Measurements from ENCODE around the gene PHF12.
"Not testable (repeated sequence)": the region's sequence is repeated elsewhere in the genome, so short reads cannot be mapped to it uniquely, and the experiment has no call there.

Gene PHF12

GRCh38 chr17:28938552-28938951, 12.8 kb downstream of the PHF12 start:
- H3K27me3 ChIP-seq (ENCODE audit: low read depth, low read length): no peaks in the 10 kb centered on the region
- TF ChIP-seq CTCF (IDR thresholded peaks at IDR 0.05; ENCODE audit: low read depth, low read length) (no peak), EZH2phosphoT487 (IDR thresholded peaks at IDR 0.05; ENCODE audit: low read depth) (no peak)
- peaks cover 100% of the 10 kb centered on the region for H3K79me2 ChIP-seq (ENCODE audit: low read length)
- H3K4me2 ChIP-seq (ENCODE audit: low read length): no peak overlapping the region
- H3K36me3 ChIP-seq (replicated peaks; ENCODE audit: low read depth, low read length): peaks cover 67% of the 10 kb centered on the region
- no peak overlapping the region for H3K9ac ChIP-seq (ENCODE audit: low read length)
- peaks cover 96% of the 10 kb centered on the region for H4K20me1 ChIP-seq (ENCODE audit: insufficient read depth, low read length)
- H3K9me3 ChIP-seq (ENCODE audit: insufficient read depth, low read length): no peaks in the 10 kb centered on the region
- no peak overlapping the region for H3K27ac ChIP-seq (ENCODE audit: low read length)
- no peaks in the 10 kb centered on the region for H3K4me1 ChIP-seq (ENCODE audit: low read length)
- no peak overlapping the region for H2AFZ ChIP-seq (ENCODE audit: low read depth, low read length)
- H3K4me3 ChIP-seq (ENCODE audit: low read length): no peak overlapping the region

DNA sequence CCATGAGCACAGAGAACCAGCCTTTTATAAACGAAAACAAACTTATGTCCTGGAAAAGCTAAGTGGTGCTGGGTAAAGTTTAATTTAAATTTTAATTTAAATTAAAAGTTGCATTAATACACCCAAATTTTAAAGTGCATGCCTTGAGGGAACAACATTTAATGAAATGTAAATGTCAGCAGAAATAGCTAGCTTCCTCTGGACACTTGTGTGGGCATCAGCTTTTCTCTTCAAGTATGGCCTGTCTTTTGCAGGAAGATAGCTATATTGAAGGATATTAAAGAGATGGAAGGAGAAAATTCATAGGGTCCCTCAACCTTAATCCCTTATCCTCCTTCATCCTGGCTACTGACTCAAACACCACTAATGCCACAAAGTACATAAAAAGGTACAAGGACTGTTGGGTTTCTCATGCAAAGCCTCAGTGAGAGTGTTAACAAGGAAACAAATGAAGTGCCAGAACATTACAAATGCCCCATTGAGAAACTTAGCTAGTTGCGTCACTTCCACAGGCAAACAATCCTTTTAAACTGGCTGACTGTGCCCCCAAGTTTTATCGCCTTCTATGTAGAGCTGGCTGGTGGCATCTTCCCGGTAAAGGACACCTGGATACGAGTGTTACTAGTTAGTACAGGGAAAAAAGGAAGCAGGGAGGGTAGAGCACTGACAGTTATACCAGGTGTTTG, 14.1 kb downstream of the PHF12 start:
- TF ChIP-seq EZH2phosphoT487 (IDR thresholded peaks at IDR 0.05; ENCODE audit: low read depth): no peak
- no peak for TF ChIP-seq CTCF (IDR thresholded peaks at IDR 0.05; ENCODE audit: low read depth, low read length)

DNA sequence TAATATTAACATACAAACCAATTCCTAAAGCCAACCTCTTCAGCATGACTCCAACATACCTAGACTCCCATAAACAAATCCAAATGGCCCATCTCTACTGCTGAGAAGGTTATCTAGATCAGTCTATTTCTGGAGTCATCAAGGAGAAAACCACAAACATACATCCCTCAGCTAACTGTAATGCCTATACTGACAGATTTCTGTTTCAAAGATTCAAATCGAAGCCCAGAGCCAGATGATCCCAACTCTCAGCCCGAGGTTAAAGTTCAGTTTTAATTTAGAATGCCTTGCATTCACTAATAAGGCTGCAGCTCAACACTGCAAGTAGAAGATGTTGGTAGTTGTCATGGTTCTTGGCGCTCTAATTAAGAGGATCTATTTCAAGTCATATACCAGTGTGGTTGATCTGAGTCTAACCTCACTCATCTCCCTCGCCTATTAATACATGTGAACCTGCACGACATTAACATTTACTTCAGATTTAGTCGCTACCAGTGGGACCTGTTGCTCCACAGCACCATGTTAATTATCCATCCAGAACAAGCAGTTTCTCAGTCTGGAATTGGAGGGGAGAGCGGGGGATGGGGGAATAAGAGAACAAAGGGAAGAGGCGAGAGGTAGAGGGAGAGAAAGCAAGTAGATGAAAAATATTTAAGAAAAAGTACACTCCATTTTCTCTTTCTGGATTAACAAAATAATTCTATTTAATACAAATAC, 15.4 kb downstream of the PHF12 start:
- Histone ChIP-seq H3K4me1 (ENCODE audit: low read length) (no peaks in the 10 kb centered on the region), H3K9me3 (ENCODE audit: insufficient read depth, low read length) (no peaks in the 10 kb centered on the region), H2AFZ (ENCODE audit: low read depth, low read length) (no peak overlapping the region), H3K4me2 (ENCODE audit: low read length) (no peak overlapping the region), H3K9ac (ENCODE audit: low read length) (no peak overlapping the region), H3K27ac (ENCODE audit: low read length) (no peak overlapping the region), H3K36me3 (replicated peaks; ENCODE audit: low read depth, low read length) (peaks cover 67% of the 10 kb centered on the region), H4K20me1 (ENCODE audit: insufficient read depth, low read length) (peaks cover 94% of the 10 kb centered on the region), H3K79me2 (ENCODE audit: low read length) (peaks cover 100% of the 10 kb centered on the region), H3K4me3 (ENCODE audit: low read length) (no peak overlapping the region), H3K27me3 (ENCODE audit: low read depth, low read length) (no peaks in the 10 kb centered on the region)
- TF ChIP-seq EZH2phosphoT487 (IDR thresholded peaks at IDR 0.05; ENCODE audit: low read depth) (no peak), CTCF (IDR thresholded peaks at IDR 0.05; ENCODE audit: low read depth, low read length) (no peak)

More for the DNA sequence above, 14.1 kb downstream of the PHF12 start:
- H4K20me1 ChIP-seq (ENCODE audit: insufficient read depth, low read length): peaks cover 96% of the 10 kb centered on the region
- H3K36me3 ChIP-seq (replicated peaks; ENCODE audit: low read depth, low read length): peaks cover 72% of the 10 kb centered on the region
- H3K4me3 ChIP-seq (ENCODE audit: low read length): no peak overlapping the region
- H3K4me1 ChIP-seq (ENCODE audit: low read length): no peaks in the 10 kb centered on the region
- H3K9ac ChIP-seq (ENCODE audit: low read length): no peak overlapping the region
- H3K27ac ChIP-seq (ENCODE audit: low read length): no peak overlapping the region
- peaks cover 100% of the 10 kb centered on the region for H3K79me2 ChIP-seq (ENCODE audit: low read length)
- no peaks in the 10 kb centered on the region for H3K9me3 ChIP-seq (ENCODE audit: insufficient read depth, low read length)
- no peaks in the 10 kb centered on the region for H3K27me3 ChIP-seq (ENCODE audit: low read depth, low read length)
- no peak overlapping the region for H2AFZ ChIP-seq (ENCODE audit: low read depth, low read length)
- no peak overlapping the region for H3K4me2 ChIP-seq (ENCODE audit: low read length)

- peaks cover 100% of the 10 kb centered on the region for H3K79me2 ChIP-seq (ENCODE audit: low read length)
- H3K9me3 ChIP-seq (ENCODE audit: insufficient read depth, low read length): not testable (repeated sequence)
- peaks cover 67% of the 10 kb centered on the region for H3K36me3 ChIP-seq (replicated peaks; ENCODE audit: low read depth, low read length)
Observed at GRCh38 chr17:28934508-28934907, 16.8 kb downstream of the PHF12 start.

More at GRCh38 chr17:28934508-28934907, 16.8 kb downstream of the PHF12 start:
- not testable (repeated sequence) for H3K27ac ChIP-seq (ENCODE audit: low read length); H3K9ac ChIP-seq (ENCODE audit: low read length); H3K4me3 ChIP-seq (ENCODE audit: low read length); H2AFZ ChIP-seq (ENCODE audit: low read depth, low read length); H3K27me3 ChIP-seq (ENCODE audit: low read depth, low read length); H3K4me2 ChIP-seq (ENCODE audit: low read length); H3K4me1 ChIP-seq (ENCODE audit: low read length)
- peaks cover 94% of the 10 kb centered on the region for H4K20me1 ChIP-seq (ENCODE audit: insufficient read depth, low read length)

Measured in OCI-LY3 (cell line).